NCI-H2196 (cell line): ENCODE measurements around the gene ARRDC3.
A peak's percentile ranks its signal among the peaks of the same experiment; 100 is the strongest.
"Not testable (repeated sequence)": the region's sequence is repeated elsewhere in the genome, so short reads cannot be mapped to it uniquely, and the experiment has no call there.

Source experiments
- DNase-seq: peaks from one replicate; lab custom pipeline; 2025; ENCODE audit not compliant: unreplicated experiment; lab: John Stamatoyannopoulos, UW

Gene ARRDC3

GRCh38 chr5:91383027-91383955 lies at the start of gene ARRDC3:
TSS of gene ARRDC3 (minus strand) at chr5:91383317. CDS start at chr5:91383092, 225 bp downstream.
- DNase-seq, result peak; percentile 86

- DNase-seq, result no peak
Observed at GRCh38 chr5:91430949-91431348, 47.8 kb upstream of the ARRDC3 start.

GRCh38 chr5:91424638-91425436 lies 41.7 kb upstream of the ARRDC3 start:
- no peak for DNase-seq

GRCh38 chr5:91423871-91424270 lies 40.8 kb upstream of the ARRDC3 start:
- DNase-seq, result no peak

GRCh38 chr5:91420879-91421278 lies 37.8 kb upstream of the ARRDC3 start:
- DNase-seq, result no peak

- peak; percentile 46 for DNase-seq
Observed at GRCh38 chr5:91419571-91420537, 36.7 kb upstream of the ARRDC3 start.

GRCh38 chr5:91419136-91419535 lies 36.0 kb upstream of the ARRDC3 start:
- DNase-seq, result no peak

- DNase-seq, result no peak
Observed at GRCh38 chr5:91418158-91418557, 35.0 kb upstream of the ARRDC3 start.

- no peak for DNase-seq
Observed at GRCh38 chr5:91417219-91417618, 34.1 kb upstream of the ARRDC3 start.

GRCh38 chr5:91416491-91416890 lies 33.4 kb upstream of the ARRDC3 start:
- DNase-seq, result no peak

GRCh38 chr5:91409304-91409703 lies 26.2 kb upstream of the ARRDC3 start:
- no peak for DNase-seq

GRCh38 chr5:91408710-91409109 lies 25.6 kb upstream of the ARRDC3 start:
- no peak for DNase-seq

GRCh38 chr5:91407204-91407603 lies 24.1 kb upstream of the ARRDC3 start:
- DNase-seq, result no peak

- DNase-seq, result no peak
Observed at GRCh38 chr5:91403438-91403837, 20.3 kb upstream of the ARRDC3 start.

- DNase-seq, result no peak
Observed at GRCh38 chr5:91401175-91401574, 18.1 kb upstream of the ARRDC3 start.

- DNase-seq, result no peak
Observed at GRCh38 chr5:91397791-91398190, 14.7 kb upstream of the ARRDC3 start.

- no peak for DNase-seq
Observed at GRCh38 chr5:91390268-91390667, 7.2 kb upstream of the ARRDC3 start.

- not testable (repeated sequence) for DNase-seq
Observed at GRCh38 chr5:91389555-91389954, 6.4 kb upstream of the ARRDC3 start.

GRCh38 chr5:91388362-91388761 lies 5.2 kb upstream of the ARRDC3 start:
- DNase-seq, result no peak

- DNase-seq, result no peak
Observed at GRCh38 chr5:91386120-91386519, 3.0 kb upstream of the ARRDC3 start.

- not testable (repeated sequence) for DNase-seq
Observed at GRCh38 chr5:91385596-91385995, 2.5 kb upstream of the ARRDC3 start.
